ENCODE measurements around the gene PLSCR4.

The PLSCR4 gene

DNA sequence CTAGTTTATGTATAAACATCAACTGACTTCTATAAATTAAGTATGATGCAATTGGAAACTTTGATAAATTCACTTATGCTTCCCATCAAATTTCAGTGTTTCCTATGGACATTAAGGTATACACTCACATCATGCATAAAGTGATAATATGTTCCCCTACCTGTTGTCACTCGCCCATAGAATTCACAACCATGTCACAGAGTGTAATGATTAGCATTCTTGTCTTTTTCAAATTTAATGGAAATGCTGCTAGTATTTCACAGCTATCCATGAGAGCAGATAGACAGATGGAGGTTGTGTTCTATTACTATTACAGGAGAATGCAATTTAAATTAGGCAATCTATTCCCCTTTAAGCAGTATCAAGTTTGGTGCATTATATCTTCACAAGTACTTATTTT lies 984 bp downstream of the PLSCR4 start:
- TF ChIP-seq SIN3A (IDR thresholded peaks at IDR 0.05; ENCODE audit: borderline replicate concordance, insufficient read depth, low read length) (no peak), POLR2AphosphoS5 (IDR thresholded peaks at IDR 0.05; ENCODE audit: low read depth, low read length) (no peak), TAF1 (IDR thresholded peaks at IDR 0.05; ENCODE audit: borderline replicate concordance, insufficient read depth, low read length) (no peak), FOXP2 (optimal IDR thresholded peaks at IDR 0.05; ENCODE audit: borderline replicate concordance, extremely low read depth, extremely low read length, insufficient read depth) (no peak)
- TF ChIP-seq, protein P1, sequence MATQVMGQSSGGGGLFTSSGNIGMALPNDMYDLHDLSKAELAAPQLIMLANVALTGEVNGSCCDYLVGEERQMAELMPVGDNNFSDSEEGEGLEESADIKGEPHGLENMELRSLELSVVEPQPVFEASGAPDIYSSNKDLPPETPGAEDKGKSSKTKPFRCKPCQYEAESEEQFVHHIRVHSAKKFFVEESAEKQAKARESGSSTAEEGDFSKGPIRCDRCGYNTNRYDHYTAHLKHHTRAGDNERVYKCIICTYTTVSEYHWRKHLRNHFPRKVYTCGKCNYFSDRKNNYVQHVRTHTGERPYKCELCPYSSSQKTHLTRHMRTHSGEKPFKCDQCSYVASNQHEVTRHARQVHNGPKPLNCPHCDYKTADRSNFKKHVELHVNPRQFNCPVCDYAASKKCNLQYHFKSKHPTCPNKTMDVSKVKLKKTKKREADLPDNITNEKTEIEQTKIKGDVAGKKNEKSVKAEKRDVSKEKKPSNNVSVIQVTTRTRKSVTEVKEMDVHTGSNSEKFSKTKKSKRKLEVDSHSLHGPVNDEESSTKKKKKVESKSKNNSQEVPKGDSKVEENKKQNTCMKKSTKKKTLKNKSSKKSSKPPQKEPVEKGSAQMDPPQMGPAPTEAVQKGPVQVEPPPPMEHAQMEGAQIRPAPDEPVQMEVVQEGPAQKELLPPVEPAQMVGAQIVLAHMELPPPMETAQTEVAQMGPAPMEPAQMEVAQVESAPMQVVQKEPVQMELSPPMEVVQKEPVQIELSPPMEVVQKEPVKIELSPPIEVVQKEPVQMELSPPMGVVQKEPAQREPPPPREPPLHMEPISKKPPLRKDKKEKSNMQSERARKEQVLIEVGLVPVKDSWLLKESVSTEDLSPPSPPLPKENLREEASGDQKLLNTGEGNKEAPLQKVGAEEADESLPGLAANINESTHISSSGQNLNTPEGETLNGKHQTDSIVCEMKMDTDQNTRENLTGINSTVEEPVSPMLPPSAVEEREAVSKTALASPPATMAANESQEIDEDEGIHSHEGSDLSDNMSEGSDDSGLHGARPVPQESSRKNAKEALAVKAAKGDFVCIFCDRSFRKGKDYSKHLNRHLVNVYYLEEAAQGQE (IDR thresholded peaks at IDR 0.05; ENCODE audit: insufficient read depth in 1 of 2, low read depth in 2 of 2, low read length in 2 of 2): no peak

DNA sequence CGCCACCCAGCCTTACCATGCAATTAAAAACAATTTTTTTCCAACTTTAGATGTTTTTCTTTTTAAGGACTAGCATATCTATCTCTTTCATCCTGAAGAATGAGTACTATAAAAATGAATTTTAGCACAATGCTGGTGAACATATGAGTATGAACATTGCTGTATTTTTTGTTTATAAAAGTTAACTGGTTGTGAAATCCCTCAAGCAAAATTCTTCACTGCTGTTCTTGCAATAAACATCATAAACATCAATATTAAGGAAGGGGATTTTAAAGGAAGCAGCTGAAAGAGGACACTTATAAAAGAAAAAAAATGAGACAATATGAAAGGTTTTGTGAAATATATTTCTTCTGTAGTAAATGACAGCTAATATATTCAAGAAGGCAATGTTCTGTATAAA lies 3.0 kb downstream of the PLSCR4 start:
- TF ChIP-seq TAF1 (IDR thresholded peaks at IDR 0.05; ENCODE audit: borderline replicate concordance, insufficient read depth, low read length): no peak
- no peak for TF ChIP-seq SIN3A (IDR thresholded peaks at IDR 0.05; ENCODE audit: borderline replicate concordance, insufficient read depth, low read length)
- no peak for TF ChIP-seq FOXP2 (optimal IDR thresholded peaks at IDR 0.05; ENCODE audit: borderline replicate concordance, extremely low read depth, extremely low read length, insufficient read depth)
- TF ChIP-seq, protein P1 (IDR thresholded peaks at IDR 0.05; ENCODE audit: insufficient read depth in 1 of 2, low read depth in 2 of 2, low read length in 2 of 2): no peak
- no peak for TF ChIP-seq POLR2AphosphoS5 (IDR thresholded peaks at IDR 0.05; ENCODE audit: low read depth, low read length)

DNA sequence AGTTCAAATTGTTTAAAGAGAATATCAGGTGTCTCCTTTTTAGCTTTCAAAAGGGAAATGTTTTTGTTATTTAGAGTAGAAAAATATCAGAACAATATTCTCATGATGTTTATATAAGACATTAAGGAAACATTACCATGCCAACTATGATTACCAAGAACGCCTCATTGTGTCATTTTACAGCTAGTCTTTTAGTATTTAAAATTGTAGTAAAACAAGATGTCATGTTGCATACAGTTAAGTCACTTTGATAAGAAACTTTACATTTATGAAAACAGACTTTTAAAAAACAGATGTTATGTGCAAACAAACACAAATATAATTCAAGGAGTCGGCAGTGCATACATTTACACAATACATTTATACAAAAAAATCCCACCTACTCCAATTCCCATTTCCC lies 4.4 kb downstream of the PLSCR4 start:
- no peak for TF ChIP-seq TAF1 (IDR thresholded peaks at IDR 0.05; ENCODE audit: borderline replicate concordance, insufficient read depth, low read length)
- TF ChIP-seq FOXP2 (optimal IDR thresholded peaks at IDR 0.05; ENCODE audit: borderline replicate concordance, extremely low read depth, extremely low read length, insufficient read depth): no peak
- TF ChIP-seq, protein P1 (IDR thresholded peaks at IDR 0.05; ENCODE audit: insufficient read depth in 1 of 2, low read depth in 2 of 2, low read length in 2 of 2): no peak
- no peak for TF ChIP-seq SIN3A (IDR thresholded peaks at IDR 0.05; ENCODE audit: borderline replicate concordance, insufficient read depth, low read length)
- TF ChIP-seq POLR2AphosphoS5 (IDR thresholded peaks at IDR 0.05; ENCODE audit: low read depth, low read length): no peak

DNA sequence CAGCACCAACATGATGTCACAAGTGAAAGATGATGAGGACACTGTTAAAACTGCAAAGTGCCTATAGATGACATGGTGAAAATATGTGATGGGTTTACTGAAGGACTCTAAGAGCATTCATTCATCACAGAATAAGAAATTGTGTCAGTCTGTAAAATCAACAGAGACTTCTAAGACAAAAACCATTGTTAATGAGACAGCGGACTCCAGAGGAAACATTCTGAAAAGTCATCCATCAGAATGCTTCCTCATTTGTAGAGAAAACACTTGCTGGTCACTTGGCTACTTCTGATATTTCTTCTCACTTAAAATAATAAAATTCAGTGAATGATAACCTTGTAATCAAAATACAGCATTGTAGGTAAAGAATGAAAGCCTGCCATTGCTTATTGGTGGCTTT lies 7.3 kb downstream of the PLSCR4 start:
- TF ChIP-seq, protein P1 (IDR thresholded peaks at IDR 0.05; ENCODE audit: insufficient read depth in 1 of 2, low read depth in 2 of 2, low read length in 2 of 2): no peak
- TF ChIP-seq POLR2AphosphoS5 (IDR thresholded peaks at IDR 0.05; ENCODE audit: low read depth, low read length) (no peak), TAF1 (IDR thresholded peaks at IDR 0.05; ENCODE audit: borderline replicate concordance, insufficient read depth, low read length) (no peak), FOXP2 (optimal IDR thresholded peaks at IDR 0.05; ENCODE audit: borderline replicate concordance, extremely low read depth, extremely low read length, insufficient read depth) (no peak), SIN3A (IDR thresholded peaks at IDR 0.05; ENCODE audit: borderline replicate concordance, insufficient read depth, low read length) (no peak)
